ENCODE measurements around the gene TRABD. TPM values are rescaled to one million over a fixed set of nuclear protein-coding genes. Genes with fewer than 3 reads are reported as not detected.

Gene TRABD
- total and polyA plus RNA-seq, 2 donors from 2014 or later: 34.2 to 56.3 TPM

DNA sequence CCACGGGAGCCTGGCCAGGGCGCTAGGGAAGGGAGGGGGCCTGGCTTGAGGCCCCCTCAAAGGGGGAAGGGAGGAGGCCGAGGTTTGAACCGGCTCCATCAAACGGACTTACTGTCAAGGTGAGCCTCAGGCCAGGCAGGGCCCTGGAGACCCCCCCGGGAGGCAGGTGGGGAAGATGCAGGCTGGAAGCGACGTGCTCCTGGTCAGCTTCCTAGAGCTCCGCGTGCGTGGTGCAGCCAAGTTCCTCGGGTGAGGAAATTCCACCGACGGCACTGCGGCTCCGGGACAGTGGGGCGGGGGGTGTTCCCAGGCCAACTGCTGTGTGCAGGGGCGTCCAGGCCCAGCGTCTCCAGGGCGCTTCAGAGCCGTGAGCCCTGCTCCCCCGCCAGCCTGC is 7.2 kb upstream of the TRABD start:
- Histone ChIP-seq H3K9ac (ENCODE audit: low read length in 3 of 3) (no peak overlapping the region), H3K4me3 (ENCODE audit: low read length in 3 of 3) (no peak overlapping the region), H3K4me1 (ENCODE audit: control insufficient read depth in 2 of 3, insufficient read depth in 2 of 3, low read depth in 1 of 3, low read length in 3 of 3) (peaks cover 0 to 14% (median 6%) of the 10 kb centered on the region in 3 donors), H3K36me3 (ENCODE audit: control insufficient read depth in 2 of 3, insufficient read depth in 3 of 3, low read length in 3 of 3) (no peaks in the 10 kb centered on the region), H3K27ac (ENCODE audit: low read depth in 2 of 2, low read length in 2 of 2) (no peak overlapping the region), H3K27me3 (ENCODE audit: control insufficient read depth, insufficient read depth, low read length) (no peaks in the 10 kb centered on the region), H3K9me3 (ENCODE audit: control insufficient read depth in 2 of 3, insufficient read depth in 1 of 3, low read length in 3 of 3) (no peaks in the 10 kb centered on the region)
- peak in 1 of 5 donors; percentile 71 for DNase-seq
- TF ChIP-seq, protein P1, sequence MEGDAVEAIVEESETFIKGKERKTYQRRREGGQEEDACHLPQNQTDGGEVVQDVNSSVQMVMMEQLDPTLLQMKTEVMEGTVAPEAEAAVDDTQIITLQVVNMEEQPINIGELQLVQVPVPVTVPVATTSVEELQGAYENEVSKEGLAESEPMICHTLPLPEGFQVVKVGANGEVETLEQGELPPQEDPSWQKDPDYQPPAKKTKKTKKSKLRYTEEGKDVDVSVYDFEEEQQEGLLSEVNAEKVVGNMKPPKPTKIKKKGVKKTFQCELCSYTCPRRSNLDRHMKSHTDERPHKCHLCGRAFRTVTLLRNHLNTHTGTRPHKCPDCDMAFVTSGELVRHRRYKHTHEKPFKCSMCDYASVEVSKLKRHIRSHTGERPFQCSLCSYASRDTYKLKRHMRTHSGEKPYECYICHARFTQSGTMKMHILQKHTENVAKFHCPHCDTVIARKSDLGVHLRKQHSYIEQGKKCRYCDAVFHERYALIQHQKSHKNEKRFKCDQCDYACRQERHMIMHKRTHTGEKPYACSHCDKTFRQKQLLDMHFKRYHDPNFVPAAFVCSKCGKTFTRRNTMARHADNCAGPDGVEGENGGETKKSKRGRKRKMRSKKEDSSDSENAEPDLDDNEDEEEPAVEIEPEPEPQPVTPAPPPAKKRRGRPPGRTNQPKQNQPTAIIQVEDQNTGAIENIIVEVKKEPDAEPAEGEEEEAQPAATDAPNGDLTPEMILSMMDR (IDR thresholded peaks at IDR 0.05; ENCODE audit: borderline replicate concordance, extremely low read depth, insufficient read depth): no peak
- no peak for FAIRE-seq
- intact Hi-C loops (cut with DNase I): no loop called here

GRCh38 chr22:50178871-50179869 is 6.5 kb upstream of the TRABD start:
- no peaks in the 10 kb centered on the region for H3K36me3 ChIP-seq (ENCODE audit: control insufficient read depth in 2 of 3, insufficient read depth in 3 of 3, low read length in 3 of 3)
- FAIRE-seq: no peak
- H3K9me3 ChIP-seq (ENCODE audit: control insufficient read depth in 2 of 3, insufficient read depth in 1 of 3, low read length in 3 of 3): no peaks in the 10 kb centered on the region
- TF ChIP-seq, protein P1 (IDR thresholded peaks at IDR 0.05; ENCODE audit: borderline replicate concordance, extremely low read depth, insufficient read depth): no peak
- no peaks in the 10 kb centered on the region for H3K27me3 ChIP-seq (ENCODE audit: control insufficient read depth, insufficient read depth, low read length)
- DNase-seq: peak in 1 of 5 donors; percentile 76
- H3K4me3 ChIP-seq (ENCODE audit: low read length in 3 of 3): no peak overlapping the region
- H3K4me1 ChIP-seq (ENCODE audit: control insufficient read depth in 2 of 3, insufficient read depth in 2 of 3, low read depth in 1 of 3, low read length in 3 of 3): peaks cover 0 to 17% (median 6%) of the 10 kb centered on the region in 3 donors
- no peak overlapping the region for H3K27ac ChIP-seq (ENCODE audit: low read depth in 2 of 2, low read length in 2 of 2)
- H3K9ac ChIP-seq (ENCODE audit: low read length in 3 of 3): no peak overlapping the region
- intact Hi-C loops (cut with DNase I): no loop called here

DNA sequence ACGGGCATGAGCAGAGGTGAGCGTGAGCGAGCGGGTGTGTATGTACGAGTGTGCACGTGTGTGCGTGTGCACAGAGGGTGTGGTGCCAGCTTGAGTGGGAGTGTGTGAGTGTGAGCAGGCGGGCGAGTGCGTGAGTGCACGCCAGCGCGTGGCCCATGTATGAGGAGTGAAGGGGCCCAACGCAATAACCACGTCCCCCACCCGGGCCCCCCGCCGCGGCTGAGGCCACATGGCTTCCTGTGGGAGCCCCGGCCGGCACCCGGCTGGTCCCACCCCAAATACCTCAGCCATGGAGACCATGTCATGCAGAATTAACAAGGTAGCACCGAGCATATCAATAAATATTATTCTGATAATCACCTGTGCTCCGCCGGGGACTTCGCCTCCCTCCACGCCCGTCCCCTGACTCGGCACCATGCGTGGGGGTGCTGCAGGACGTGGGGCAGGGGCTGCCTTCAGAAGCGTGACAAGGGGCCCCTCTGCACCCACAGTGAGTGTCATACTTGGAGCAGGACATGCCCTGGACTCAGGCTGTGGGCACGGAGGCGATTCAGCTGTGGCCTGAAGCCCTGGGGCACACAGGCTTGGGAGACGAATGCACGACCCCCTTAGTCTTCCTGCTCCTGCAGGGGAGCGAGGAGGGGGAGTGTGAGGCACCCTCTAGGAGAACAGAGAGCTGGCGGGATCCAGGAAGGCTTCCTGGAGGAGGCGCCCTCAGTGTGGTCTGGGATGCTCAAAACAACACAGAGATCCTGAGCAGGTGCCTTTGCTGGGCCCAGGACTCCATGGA is 5.6 kb upstream of the TRABD start:
- H3K27ac ChIP-seq (ENCODE audit: low read depth in 2 of 2, low read length in 2 of 2): no peak overlapping the region
- DNase-seq (peak in 2 of 5 donors; percentile 53 to 62), FAIRE-seq (no peak)
- no peak overlapping the region for H3K9ac ChIP-seq (ENCODE audit: low read length in 3 of 3)
- H3K4me1 ChIP-seq (ENCODE audit: control insufficient read depth in 2 of 3, insufficient read depth in 2 of 3, low read depth in 1 of 3, low read length in 3 of 3): peaks cover 0 to 23% (median 6%) of the 10 kb centered on the region in 3 donors
- H3K9me3 ChIP-seq (ENCODE audit: control insufficient read depth in 2 of 3, insufficient read depth in 1 of 3, low read length in 3 of 3): no peaks in the 10 kb centered on the region
- intact Hi-C loops (cut with DNase I): no loop called here
- H3K36me3 ChIP-seq (ENCODE audit: control insufficient read depth in 2 of 3, insufficient read depth in 3 of 3, low read length in 3 of 3): no peaks in the 10 kb centered on the region
- H3K27me3 ChIP-seq (ENCODE audit: control insufficient read depth, insufficient read depth, low read length): no peaks in the 10 kb centered on the region
- TF ChIP-seq, protein P1 (IDR thresholded peaks at IDR 0.05; ENCODE audit: borderline replicate concordance, extremely low read depth, insufficient read depth): no peak
- H3K4me3 ChIP-seq (ENCODE audit: low read length in 3 of 3): no peak overlapping the region

All from kidney (tissue), 14 donors.